ENCODE measurements around the gene HOXB3. TPM values are rescaled to one million over a fixed set of nuclear protein-coding genes. Genes with fewer than 3 reads are reported as not detected.

HOXB3 gene
- total and polyA plus RNA-seq, 2 of the 13 experiments (the other 11 are each of a cell fraction or from before 2014, with no cell fraction given), result not detected

GRCh38 chr17:48565022-48565554 is 25.0 kb downstream of the HOXB3 start (continued):
- no peak for TF ChIP-seq ZBTB33 (CRISPR knock-in tag; IDR thresholded peaks at IDR 0.05)
- TF ChIP-seq ZNF552 (CRISPR knock-in tag; IDR thresholded peaks at IDR 0.05; ENCODE audit: borderline replicate concordance), result no peak
- no peak for TF ChIP-seq FOXK2 (IDR thresholded peaks at IDR 0.05)
- TF ChIP-seq ZNF839 (CRISPR knock-in tag; IDR thresholded peaks at IDR 0.05; ENCODE audit: borderline replicate concordance), result no peak
- TF ChIP-seq ATAD3A (CRISPR knock-in tag; IDR thresholded peaks at IDR 0.05), result no peak

GRCh38 chr17:48564188-48565021 is 25.6 kb downstream of the HOXB3 start:
- Histone ChIP-seq H3K36me3 (replicated peaks in 1 of 2; ENCODE audit: control insufficient read depth in 1 of 2, insufficient read depth in 2 of 2, low read length in 2 of 2) (no peaks in the 10 kb centered on the region), H3K27me3 (ENCODE audit: control insufficient read depth in 1 of 2, insufficient read depth in 2 of 2, low read length in 2 of 2) (peaks cover 20 to 94% of the 10 kb centered on the region in 2 experiments), H3K9me3 (ENCODE audit: low read length) (no peaks in the 10 kb centered on the region), H3K4me2 (ENCODE audit: low read depth, low read length) (no peak overlapping the region), H3K9ac (ENCODE audit: insufficient read depth, low read depth, low read length) (no peak overlapping the region), H3K4me1 (ENCODE audit: insufficient read depth, low read length) (no peaks in the 10 kb centered on the region), H3K27ac (ENCODE audit: extremely low read length, insufficient read depth, low read length) (no peak overlapping the region), H3K4me3 (replicated peaks in 1 of 3; ENCODE audit: insufficient read depth in 1 of 3, low read depth in 2 of 3, low read length in 3 of 3) (no peak overlapping the region), H4K20me1 (ENCODE audit: insufficient read depth, low read length) (no peaks in the 10 kb centered on the region), H3K79me2 (ENCODE audit: insufficient read depth, low read length) (no peaks in the 10 kb centered on the region), H2AFZ (ENCODE audit: low read length) (no peak overlapping the region)
- no peak for FAIRE-seq
- 34% methylated on average over 47 of the region's 73 CpGs for WGBS (ENCODE audit: low lambda C conversion rate)
- TF ChIP-seq ZNF781 (CRISPR knock-in tag; IDR thresholded peaks at IDR 0.05; ENCODE audit: borderline replicate concordance, not compliant biosample characterization) (no peak), SP140L (CRISPR knock-in tag; IDR thresholded peaks at IDR 0.05; ENCODE audit: borderline replicate concordance) (no peak), ONECUT2 (CRISPR knock-in tag; IDR thresholded peaks at IDR 0.05) (no peak), TRAFD1 (CRISPR knock-in tag; IDR thresholded peaks at IDR 0.05; ENCODE audit: borderline replicate concordance) (no peak), TAF1 (CRISPR knock-in tag; IDR thresholded peaks at IDR 0.05) (no peak), ZFP37 (CRISPR knock-in tag; IDR thresholded peaks at IDR 0.05; ENCODE audit: borderline replicate concordance) (no peak), FOSL2 (CRISPR knock-in tag; IDR thresholded peaks at IDR 0.05) (no peak), PBX2 (CRISPR knock-in tag; IDR thresholded peaks at IDR 0.05) (no peak), ZBTB7B (CRISPR knock-in tag; IDR thresholded peaks at IDR 0.05) (no peak), ZNF124 (CRISPR knock-in tag; IDR thresholded peaks at IDR 0.05) (no peak), POGK (CRISPR knock-in tag; conservative IDR thresholded peaks at IDR 0.05) (no peak), ZNF263 (CRISPR knock-in tag; IDR thresholded peaks at IDR 0.05) (no peak)
- BruUV-seq (replicated peaks), result no TSS peak
- ATAC-seq, result no peak
- POLR2A ChIA-PET, result no interaction called here
- no peak for DNase-seq (ENCODE audit: low spot score)
- in situ Hi-C loops (cut with HindIII; ENCODE audit: extremely low pct_ligation_motif_present, low pct_unique_long_range_greater_than_20kb), result no loop called here
- intact Hi-C loops (cut with micrococcal nuclease; ENCODE audit: unreplicated experiment), result no loop called here
- CTCF ChIA-PET (ENCODE audit: low intra/inter-chr PET ratio, low total read pairs), result no interaction called here
